Smooth muscle cell (in vitro differentiated cells): ENCODE results near the gene SLC25A25. TPM values are rescaled to one million over a fixed set of nuclear protein-coding genes. Genes with fewer than 3 reads are reported as not detected.

Experiments
- DNase-seq: peaks from one replicate; lab custom pipeline; 2025; ENCODE audit not compliant: unreplicated experiment; lab: John Stamatoyannopoulos, UW
- H2AFZ ChIP-seq: fragments of 200-600 bp; sonication (generic); 2 replicates; pipeline ENCODE4 v1.6.0; 2016; ENCODE audit warnings: antibody characterized with exemption, low read depth, mild to moderate bottlenecking
- H3F3A ChIP-seq: fragments of 200-600 bp; sonication (generic); 2 replicates; pipeline ENCODE4 v1.6.0; 2017; ENCODE audit warnings: antibody characterized with exemption, low read depth
- H3K27ac ChIP-seq: fragments of 200-600 bp; sonication (generic); 2 replicates; pipeline ENCODE4 v1.5.1; 2016; ENCODE audit warnings: low read depth, mild to moderate bottlenecking
- H3K27me3 ChIP-seq: fragments of 200-600 bp; sonication (generic); 2 replicates; pipeline ENCODE4 v1.6.1; 2016; ENCODE audit warnings: low read depth, mild to moderate bottlenecking
- H3K36me3 ChIP-seq: fragments of 200-600 bp; sonication (generic); 2 replicates; pipeline ENCODE4 v1.5.1; 2016; ENCODE audit warnings: low read depth
- H3K4me1 ChIP-seq: fragments of 200-600 bp; sonication (generic); 2 replicates; pipeline ENCODE4 v1.5.1; 2016; ENCODE audit warnings: low read depth
- H3K4me2 ChIP-seq: fragments of 200-600 bp; sonication (generic); 2 replicates; pipeline ENCODE4 v1.6.0; 2016; ENCODE audit warnings: mild to moderate bottlenecking
- H3K4me3 ChIP-seq: fragments of 200-600 bp; sonication (generic); 2 replicates; pipeline ENCODE4 v1.5.1; 2016; ENCODE audit warnings: mild to moderate bottlenecking
- H3K79me2 ChIP-seq: fragments of 200-600 bp; sonication (generic); 2 replicates; pipeline ENCODE4 v1.6.0; 2016; ENCODE audit warnings: low read depth, mild to moderate bottlenecking
- H3K9ac ChIP-seq: fragments of 200-600 bp; sonication (generic); 2 replicates; pipeline ENCODE4 v1.6.0; 2016; ENCODE audit warnings: low read depth
- H3K9me3 ChIP-seq: fragments of 200-600 bp; sonication (generic); replicated peaks from 2 replicates; pipeline ENCODE4 v1.5.1; 2016; ENCODE audit warnings: low read depth
- H4K20me1 ChIP-seq: fragments of 200-600 bp; sonication (generic); 2 replicates; pipeline ENCODE4 v1.6.0; 2016; ENCODE audit warnings: low read depth
- CTCF ChIP-seq: fragments of 200-600 bp; sonication (generic); IDR thresholded peaks from 2 replicates; pipeline ENCODE4 v1.5.1; 2017; ENCODE audit warnings: borderline replicate concordance, mild to moderate bottlenecking, antibody characterized with exemption; ENCODE audit not compliant: insufficient read depth, poor library complexity, severe bottlenecking
- WGBS: methylation state at CpG from one replicate; pipeline ENCODE4 v1.1.7; 2016; ENCODE audit warnings: low lambda C conversion rate; 5-methylcytosine and 5-hydroxymethylcytosine counted together
- polyA plus RNA-seq: library from polyadenylated mRNA; unstranded; fragments of >200 nt; fragmentation: Nextera tagmentation; extraction: Ambion mirVana; gene quantifications from 2 replicates; pipeline ENCODE4 v1.2.1, GENCODE V29; 2016
- total RNA-seq: library from RNA; depleted of rRNA; stranded (reverse); fragments of >200 nt; gene quantifications from 2 replicates; pipeline ENCODE4 v1.2.3, GENCODE V29; 2014

The SLC25A25 gene
- total and polyA plus RNA-seq, 2 experiments from 2014 or later: 15.7 to 20.5 TPM

- no peak overlapping the region for H3K27ac ChIP-seq
- H2AFZ ChIP-seq: no peak overlapping the region
- H3K36me3 ChIP-seq: no peaks in the 10 kb centered on the region
- H3K4me3 ChIP-seq: no peak overlapping the region
- no peak overlapping the region for H3K4me2 ChIP-seq
- H3K27me3 ChIP-seq: no peaks in the 10 kb centered on the region
- DNase-seq: no peak
- H4K20me1 ChIP-seq: no peaks in the 10 kb centered on the region
- 97% methylated on average over 3 of the region's 3 CpGs for WGBS
- no peaks in the 10 kb centered on the region for H3F3A ChIP-seq
- H3K79me2 ChIP-seq: no peaks in the 10 kb centered on the region
- no peaks in the 10 kb centered on the region for H3K4me1 ChIP-seq
- H3K9me3 ChIP-seq: no peaks in the 10 kb centered on the region
- TF ChIP-seq CTCF: no peak
- no peak overlapping the region for H3K9ac ChIP-seq
Measured at GRCh38 chr9:128141604-128142003, 73.6 kb downstream of the SLC25A25 start.

- H3K4me1 ChIP-seq: no peaks in the 10 kb centered on the region
- H3K27ac ChIP-seq: no peak overlapping the region
- no peak overlapping the region for H2AFZ ChIP-seq
- no peak for TF ChIP-seq CTCF
- no peaks in the 10 kb centered on the region for H3F3A ChIP-seq
- no peaks in the 10 kb centered on the region for H3K79me2 ChIP-seq
- no peaks in the 10 kb centered on the region for H3K9me3 ChIP-seq
- no peak for DNase-seq
- no peaks in the 10 kb centered on the region for H3K27me3 ChIP-seq
- no peaks in the 10 kb centered on the region for H4K20me1 ChIP-seq
- no peak overlapping the region for H3K4me2 ChIP-seq
- no peaks in the 10 kb centered on the region for H3K36me3 ChIP-seq
- H3K9ac ChIP-seq: no peak overlapping the region
- 86% methylated on average over 4 of the region's 4 CpGs for WGBS
- H3K4me3 ChIP-seq: no peak overlapping the region
Measured at GRCh38 chr9:128142061-128142460, 74.0 kb downstream of the SLC25A25 start.

- Histone ChIP-seq H3K4me1 (no peaks in the 10 kb centered on the region), H3K36me3 (no peaks in the 10 kb centered on the region), H3K79me2 (no peaks in the 10 kb centered on the region), H3K27ac (no peak overlapping the region), H4K20me1 (no peaks in the 10 kb centered on the region), H3K9me3 (no peaks in the 10 kb centered on the region), H3K9ac (no peak overlapping the region), H3K27me3 (no peaks in the 10 kb centered on the region), H3K4me2 (no peak overlapping the region), H3F3A (no peaks in the 10 kb centered on the region), H2AFZ (no peak overlapping the region), H3K4me3 (no peak overlapping the region)
- 96% methylated on average over 2 of the region's 2 CpGs for WGBS
- DNase-seq: no peak
- TF ChIP-seq CTCF: no peak
Measured at GRCh38 chr9:128142596-128142995, 74.6 kb downstream of the SLC25A25 start.

GRCh38 chr9:128143525-128144238 lies 75.7 kb downstream of the SLC25A25 start:
- no peak for DNase-seq
- no peaks in the 10 kb centered on the region for H3K4me1 ChIP-seq
- H3K4me2 ChIP-seq: no peak overlapping the region
- H3K9me3 ChIP-seq: no peaks in the 10 kb centered on the region
- 92% methylated on average over 8 of the region's 8 CpGs for WGBS
- H3K36me3 ChIP-seq: no peaks in the 10 kb centered on the region
- no peak for TF ChIP-seq CTCF
- no peaks in the 10 kb centered on the region for H3K27me3 ChIP-seq
- no peaks in the 10 kb centered on the region for H3F3A ChIP-seq
- no peaks in the 10 kb centered on the region for H3K79me2 ChIP-seq
- H2AFZ ChIP-seq: no peak overlapping the region
- H4K20me1 ChIP-seq: no peaks in the 10 kb centered on the region
- H3K4me3 ChIP-seq: no peak overlapping the region
- H3K27ac ChIP-seq: no peak overlapping the region
- no peak overlapping the region for H3K9ac ChIP-seq
